Measurements from ENCODE around the gene IDUA.

DNA sequence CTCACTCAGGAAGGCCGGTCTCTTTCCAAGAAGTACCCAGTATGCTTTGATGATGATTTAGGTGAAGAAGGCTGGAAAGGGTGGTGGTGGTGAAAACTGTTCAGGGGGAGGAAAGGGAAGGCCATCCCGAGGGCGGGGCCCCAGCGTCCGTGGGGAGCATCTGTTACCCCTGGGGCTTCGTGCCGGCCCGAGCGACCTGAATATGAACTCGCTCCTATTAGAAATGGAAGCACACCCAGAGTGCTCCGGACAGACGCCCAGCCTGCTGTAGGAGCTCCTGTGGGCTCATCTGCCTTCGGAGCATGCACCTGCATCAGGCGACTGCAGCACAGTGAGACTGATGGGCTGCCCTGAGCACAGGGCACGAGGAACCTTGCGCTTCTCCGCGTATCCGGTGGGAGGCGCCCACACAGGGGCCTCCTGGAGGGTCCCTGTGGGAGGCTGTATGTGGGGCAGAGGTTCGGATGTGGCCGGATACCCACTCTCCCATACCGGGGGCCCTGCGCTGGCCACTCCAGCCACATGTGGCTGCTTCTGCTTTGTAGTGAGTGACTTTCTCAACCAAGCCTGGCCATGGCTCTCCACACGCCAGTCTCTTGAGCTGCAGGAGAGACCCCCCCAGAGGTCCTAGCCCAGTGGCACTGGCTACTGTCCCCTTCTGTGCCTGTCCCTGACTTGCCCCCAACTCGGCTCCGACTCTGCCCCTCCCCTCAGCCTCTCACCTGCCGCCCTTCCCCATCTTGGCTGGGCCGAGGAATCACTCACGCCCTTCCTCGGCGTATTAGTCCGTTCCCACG is 61.3 kb downstream of the IDUA start:
- TF ChIP-seq, protein P1, sequence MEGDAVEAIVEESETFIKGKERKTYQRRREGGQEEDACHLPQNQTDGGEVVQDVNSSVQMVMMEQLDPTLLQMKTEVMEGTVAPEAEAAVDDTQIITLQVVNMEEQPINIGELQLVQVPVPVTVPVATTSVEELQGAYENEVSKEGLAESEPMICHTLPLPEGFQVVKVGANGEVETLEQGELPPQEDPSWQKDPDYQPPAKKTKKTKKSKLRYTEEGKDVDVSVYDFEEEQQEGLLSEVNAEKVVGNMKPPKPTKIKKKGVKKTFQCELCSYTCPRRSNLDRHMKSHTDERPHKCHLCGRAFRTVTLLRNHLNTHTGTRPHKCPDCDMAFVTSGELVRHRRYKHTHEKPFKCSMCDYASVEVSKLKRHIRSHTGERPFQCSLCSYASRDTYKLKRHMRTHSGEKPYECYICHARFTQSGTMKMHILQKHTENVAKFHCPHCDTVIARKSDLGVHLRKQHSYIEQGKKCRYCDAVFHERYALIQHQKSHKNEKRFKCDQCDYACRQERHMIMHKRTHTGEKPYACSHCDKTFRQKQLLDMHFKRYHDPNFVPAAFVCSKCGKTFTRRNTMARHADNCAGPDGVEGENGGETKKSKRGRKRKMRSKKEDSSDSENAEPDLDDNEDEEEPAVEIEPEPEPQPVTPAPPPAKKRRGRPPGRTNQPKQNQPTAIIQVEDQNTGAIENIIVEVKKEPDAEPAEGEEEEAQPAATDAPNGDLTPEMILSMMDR (IDR thresholded peaks at IDR 0.05) = no peak
- TF ChIP-seq POLR2A (IDR thresholded peaks at IDR 0.05) = no peak
